Right lung (tissue), 5 donors: ENCODE measurements around the gene TH. TPM values are rescaled to one million over a fixed set of nuclear protein-coding genes. Genes with fewer than 3 reads are reported as not detected.
A peak's percentile ranks its signal among the peaks of the same experiment; 100 is the strongest.

Experiments used
- DNase-seq, 2 donors: peaks; one replicate each; pipeline ENCODE4 v3.0.0-alpha.2; 2013
- polyA plus RNA-seq, 5 donors: library from polyadenylated mRNA; unstranded; fragments of 120-200 nt; gene quantifications; one replicate each; pipeline versions ENCODE4 v1.2.1 to v1.2.3, GENCODE V29; 2013; ENCODE audit warnings: inconsistent platforms in 1 of 5, low replicate concordance in 1 of 5; ENCODE audit not compliant: insufficient read length in 5 of 5, insufficient read depth in 1 of 5

Gene TH
- polyA plus RNA-seq, 5 donors, result 0.21 to 1.6 (median 0.44) TPM

GRCh38 chr11:2142762-2143202 is 28.8 kb downstream of the TH start:
- no peak for DNase-seq

GRCh38 chr11:2142300-2142759 is 29.3 kb downstream of the TH start:
- no peak for DNase-seq

GRCh38 chr11:2140411-2141400 is 30.9 kb downstream of the TH start:
- no peak for DNase-seq

GRCh38 chr11:2139621-2140337 is 31.8 kb downstream of the TH start:
- no peak for DNase-seq

- no peak for DNase-seq
Observed at GRCh38 chr11:2139123-2139521, 32.5 kb downstream of the TH start, which contains the start of gene IGF2. IGF2 (minus strand) TSS chr11:2139389; CDS start chr11:2135523, 3,866 bp downstream.

GRCh38 chr11:2138431-2139122 is 33.0 kb downstream of the TH start:
- no peak for DNase-seq

- no peak for DNase-seq
Observed at GRCh38 chr11:2138068-2138430, 33.6 kb downstream of the TH start.

GRCh38 chr11:2137202-2138067 is 34.2 kb downstream of the TH start:
- DNase-seq, result peak; percentile 64 to 70

GRCh38 chr11:2136952-2137201 is 34.7 kb downstream of the TH start:
- no peak for DNase-seq

- no peak for DNase-seq
Observed at GRCh38 chr11:2136209-2136951, 35.2 kb downstream of the TH start.

GRCh38 chr11:2135648-2136201 is 35.9 kb downstream of the TH start:
- DNase-seq, result no peak

- DNase-seq, result no peak
Observed at GRCh38 chr11:2135018-2135569, 36.5 kb downstream of the TH start.

GRCh38 chr11:2134022-2135010 is 37.3 kb downstream of the TH start:
- no peak for DNase-seq

GRCh38 chr11:2133241-2134021 is 38.2 kb downstream of the TH start:
- no peak for DNase-seq

GRCh38 chr11:2132874-2133240 is 38.8 kb downstream of the TH start:
- DNase-seq, result no peak

GRCh38 chr11:2132246-2132645 is 39.4 kb downstream of the TH start:
- no peak for DNase-seq

GRCh38 chr11:2131371-2132236 is 40.0 kb downstream of the TH start:
- no peak for DNase-seq
